CD4-positive, alpha-beta T cell treated with Interleukin-4 for 4 hours (primary cell): Measurements from ENCODE around the gene LSR.
"Not testable (repeated sequence)": the region's sequence is repeated elsewhere in the genome, so short reads cannot be mapped to it uniquely, and the experiment has no call there.

Experiments
- DNase-seq: peaks from one replicate; pipeline ENCODE4 v3.0.0-alpha.2; 2020

The LSR gene

DNA sequence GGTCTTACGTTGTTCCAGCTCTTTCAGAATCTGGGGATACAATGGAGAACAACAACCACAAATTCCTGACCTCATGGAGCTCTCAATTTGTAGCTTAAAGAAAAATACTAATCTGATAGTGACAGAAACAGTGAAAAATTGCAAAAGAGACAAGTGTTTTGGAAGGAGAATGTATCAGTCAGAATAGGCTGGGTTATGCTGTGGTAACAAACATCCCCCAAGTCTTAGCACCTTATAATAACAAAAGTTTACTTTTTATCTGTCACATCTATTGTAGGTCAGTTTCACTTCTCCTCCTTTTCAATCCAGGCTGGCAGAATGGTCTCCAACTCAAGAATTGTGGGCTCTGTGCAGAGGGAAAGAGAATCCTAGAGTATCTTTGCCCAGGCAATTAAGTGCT lies 29.8 kb upstream of the LSR start:
- no peak for DNase-seq

- DNase-seq: no peak
Measured at GRCh38 chr19:35220315-35220921, 28.4 kb upstream of the LSR start.

DNA sequence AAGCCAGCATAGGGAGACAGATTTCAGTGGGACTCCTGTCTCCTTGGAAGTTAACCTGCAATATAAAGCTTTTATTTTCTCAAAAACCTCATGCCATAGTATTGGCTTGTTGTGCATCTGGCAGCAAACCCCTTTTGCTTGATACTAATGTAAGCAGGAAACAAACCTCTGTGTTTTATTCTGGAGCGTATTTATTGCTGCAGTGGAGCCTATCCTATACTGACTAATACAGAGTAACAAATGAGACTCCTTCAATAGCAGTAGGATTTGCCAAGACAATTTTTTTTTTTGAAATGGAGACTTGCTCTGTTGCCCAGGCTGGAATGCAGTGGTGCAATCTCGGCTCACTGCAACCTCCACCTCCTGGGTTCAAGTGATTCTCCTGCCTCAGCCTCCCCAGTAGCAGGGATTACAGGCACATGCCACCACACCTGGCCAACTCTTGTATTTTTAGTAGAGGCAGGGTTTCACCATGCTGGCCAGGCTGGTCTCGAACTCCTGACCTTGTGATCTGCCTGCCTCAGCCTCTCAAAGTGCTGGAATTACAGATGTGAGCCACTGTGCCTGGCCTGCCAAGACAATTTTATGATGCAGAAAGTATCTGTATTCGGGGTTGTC lies 27.7 kb upstream of the LSR start:
- not testable (repeated sequence) for DNase-seq

- no peak for DNase-seq
Measured at GRCh38 chr19:35222373-35223015, 26.3 kb upstream of the LSR start.

- no peak for DNase-seq
Measured at GRCh38 chr19:35223084-35223790, 25.6 kb upstream of the LSR start.

DNA sequence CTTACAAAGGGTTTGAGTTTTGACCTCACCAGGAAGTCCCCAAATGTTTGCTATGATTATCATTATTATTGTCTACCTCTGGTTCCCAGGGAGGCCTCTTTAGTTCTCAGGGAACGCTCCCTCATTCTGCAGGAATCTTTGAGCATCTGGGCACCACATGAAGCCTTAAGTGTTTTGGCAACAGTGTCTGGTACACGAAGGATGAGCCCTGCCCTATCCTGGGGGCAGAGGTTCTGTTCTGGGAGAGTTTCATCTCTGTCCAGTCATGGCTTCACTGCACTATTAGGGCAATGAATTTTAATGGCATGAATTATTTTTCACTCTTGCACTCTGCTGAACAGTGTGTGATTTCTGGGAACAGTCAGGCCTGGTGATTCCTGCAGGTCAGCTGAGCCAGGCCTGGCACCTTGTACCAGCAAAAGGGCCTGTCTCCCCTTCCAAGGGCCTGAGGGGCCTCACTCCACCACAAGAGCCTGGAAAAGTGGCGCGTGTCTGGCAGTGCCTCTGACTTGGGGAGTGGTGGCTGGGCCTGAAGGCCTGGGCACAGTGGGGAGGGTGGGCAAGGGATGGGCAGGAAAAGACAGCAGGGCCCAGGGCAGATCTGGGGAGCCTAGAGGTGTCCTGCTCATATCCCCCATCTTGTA lies 24.8 kb upstream of the LSR start:
- DNase-seq: no peak

DNA sequence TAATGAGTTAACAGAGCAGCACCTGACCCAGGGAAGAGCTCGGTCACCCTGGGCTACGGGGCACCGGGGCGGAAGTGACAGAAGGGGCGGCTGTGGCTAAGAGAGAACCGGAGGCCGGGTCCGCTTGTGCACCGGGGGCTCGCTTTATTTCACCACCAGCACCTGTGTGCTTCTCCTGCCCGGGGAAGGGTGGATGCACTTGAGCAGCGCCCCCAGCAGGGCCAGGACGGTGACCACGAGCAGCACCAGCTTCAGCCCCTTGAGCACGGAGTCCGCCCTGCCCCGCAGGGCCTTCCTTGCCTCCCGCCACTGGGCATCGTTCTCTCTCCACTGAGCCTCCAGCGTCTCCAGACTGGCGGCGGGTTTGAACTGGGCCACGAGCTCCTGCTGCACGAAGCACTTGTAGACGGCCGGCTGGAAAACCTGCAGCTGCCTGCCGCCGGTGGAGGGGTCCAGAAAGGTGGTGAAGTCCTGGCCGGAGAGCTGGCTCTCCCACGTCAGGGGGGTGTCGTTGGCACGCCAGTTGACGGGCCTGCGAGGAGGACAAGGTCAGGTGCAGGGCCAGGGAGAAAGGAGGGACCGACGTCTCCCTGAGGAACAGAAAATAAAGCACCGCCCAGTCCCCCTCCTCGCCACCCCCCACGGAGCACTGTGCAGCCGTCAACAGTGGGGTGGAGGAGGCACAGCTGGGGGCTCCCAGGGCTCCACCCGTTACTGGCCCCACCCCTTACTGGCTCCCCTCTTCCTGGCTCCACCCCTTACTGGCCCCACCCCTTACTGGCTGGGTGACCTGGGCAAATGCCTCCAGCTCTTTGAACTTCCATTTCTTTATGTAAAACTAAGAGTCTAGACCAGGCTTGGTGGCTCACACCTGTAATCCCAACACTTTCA lies 23.9 kb upstream of the LSR start:
- no peak for DNase-seq

DNA sequence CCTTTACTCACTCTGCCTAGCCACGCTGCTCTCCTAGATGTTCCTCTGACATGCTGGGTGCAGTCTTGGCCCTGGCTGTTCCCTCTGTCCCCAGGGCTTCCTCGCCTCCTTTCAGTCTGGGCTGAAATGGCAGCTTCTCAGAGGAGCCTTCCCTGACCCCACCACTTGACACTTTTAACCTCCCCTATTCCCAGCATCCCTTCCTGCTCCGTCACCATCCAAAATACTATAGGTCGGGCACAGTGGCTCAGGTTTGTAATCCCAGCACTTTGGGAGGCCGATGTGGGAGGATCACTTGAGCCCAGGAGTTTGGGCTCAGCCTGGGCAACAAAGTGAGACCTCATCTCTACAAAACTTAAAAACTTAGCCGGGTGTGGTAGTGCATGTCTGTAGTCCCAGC lies 22.9 kb upstream of the LSR start:
- no peak for DNase-seq

GRCh38 chr19:35226748-35227147 lies 22.1 kb upstream of the LSR start:
- no peak for DNase-seq

GRCh38 chr19:35228177-35228930 lies 20.4 kb upstream of the LSR start, which contains the start of gene FAM187B:
TSS of gene FAM187B (minus strand) at chr19:35228739. CDS start at chr19:35228680, 59 bp downstream.
- no peak for DNase-seq

GRCh38 chr19:35229601-35230000 lies 19.2 kb upstream of the LSR start:
- no peak for DNase-seq

DNA sequence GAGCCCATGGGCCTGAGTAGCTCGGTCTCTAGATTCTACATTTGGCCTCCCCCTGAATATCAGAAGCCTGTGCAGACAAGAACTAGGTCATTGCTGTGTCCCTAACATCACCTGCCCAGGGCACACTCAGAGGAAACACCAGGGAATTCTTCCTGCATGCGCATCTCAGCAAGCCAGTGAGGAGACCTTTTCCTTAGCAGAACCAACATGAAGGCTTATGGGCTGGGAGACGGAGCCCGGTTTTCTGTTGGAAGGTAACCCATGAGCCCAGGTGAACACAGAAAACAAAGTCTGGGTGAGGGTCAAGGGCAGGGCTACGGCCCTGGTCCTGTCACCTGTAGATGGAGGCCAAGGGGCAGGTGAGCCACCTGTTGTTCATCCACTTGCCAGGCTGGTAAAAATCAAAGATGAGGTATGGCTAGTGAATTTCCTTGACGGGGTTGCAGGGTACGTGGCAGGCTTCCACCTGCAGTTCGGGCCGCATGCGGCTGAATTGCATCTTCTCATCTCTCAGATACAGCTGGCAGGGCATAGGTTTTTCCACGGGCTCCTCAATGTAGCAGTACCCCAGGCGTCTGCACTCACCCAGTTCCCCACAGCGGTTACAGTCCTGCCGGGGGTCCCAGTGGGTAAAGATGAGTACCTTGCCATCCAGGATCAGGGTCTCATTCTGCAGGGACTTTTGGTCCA lies 16.7 kb upstream of the LSR start:
- DNase-seq: no peak

GRCh38 chr19:35232912-35233311 lies 15.9 kb upstream of the LSR start:
- DNase-seq: no peak

DNA sequence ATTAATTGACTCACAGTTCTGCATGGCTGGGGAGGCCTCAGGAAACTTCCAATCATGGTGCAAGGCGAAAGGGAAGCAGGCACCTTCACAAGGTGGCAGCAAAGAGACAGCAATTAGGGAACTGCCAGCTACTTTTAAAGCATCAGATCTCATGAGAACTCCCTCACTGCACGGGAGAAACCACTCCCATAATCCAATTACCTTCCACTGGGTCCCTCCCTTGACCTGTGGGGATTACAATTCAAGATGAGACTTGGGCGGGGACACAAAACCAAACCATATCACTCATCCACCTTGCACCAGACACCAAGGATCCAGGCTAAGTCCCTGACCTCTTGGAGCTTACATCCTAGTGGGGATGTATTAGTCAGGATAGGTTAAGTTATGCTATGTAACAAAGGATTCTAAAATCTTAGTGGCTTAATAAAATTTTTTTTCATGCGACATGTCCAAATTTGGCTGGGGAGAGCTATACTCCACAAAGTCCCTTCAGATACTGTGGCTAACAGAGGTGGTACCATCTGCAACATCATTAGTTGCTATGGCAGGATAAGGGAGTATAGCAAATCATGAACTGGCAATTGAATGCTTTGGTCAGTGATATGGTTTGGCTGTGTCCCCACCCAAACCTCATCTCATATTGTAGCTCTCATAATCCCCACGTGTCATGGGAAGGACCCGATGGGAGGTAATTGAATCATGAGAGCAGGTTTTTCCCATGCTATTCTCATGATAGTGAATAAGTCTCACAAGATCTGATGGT lies 12.0 kb upstream of the LSR start:
- DNase-seq: peak; percentile 50

DNA sequence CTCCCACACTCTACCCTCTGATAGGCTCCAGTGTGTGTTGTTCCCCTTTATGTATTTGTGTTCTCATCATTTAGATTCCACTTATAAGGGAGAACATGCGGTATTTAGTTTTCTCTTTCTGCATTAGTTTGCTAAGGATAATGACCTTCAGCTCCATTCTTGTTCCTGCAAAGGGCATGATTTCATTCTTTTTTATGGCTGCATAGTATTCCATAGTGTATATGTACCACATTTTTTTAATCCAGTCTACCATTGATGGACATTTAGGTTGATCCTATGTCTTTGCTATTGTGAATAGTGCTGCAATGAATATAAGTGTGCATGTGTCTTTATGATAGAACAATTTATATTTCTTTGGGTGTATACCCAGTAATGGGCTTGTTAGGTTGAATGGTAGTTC lies 9.2 kb upstream of the LSR start:
- DNase-seq: not testable (repeated sequence)

DNA sequence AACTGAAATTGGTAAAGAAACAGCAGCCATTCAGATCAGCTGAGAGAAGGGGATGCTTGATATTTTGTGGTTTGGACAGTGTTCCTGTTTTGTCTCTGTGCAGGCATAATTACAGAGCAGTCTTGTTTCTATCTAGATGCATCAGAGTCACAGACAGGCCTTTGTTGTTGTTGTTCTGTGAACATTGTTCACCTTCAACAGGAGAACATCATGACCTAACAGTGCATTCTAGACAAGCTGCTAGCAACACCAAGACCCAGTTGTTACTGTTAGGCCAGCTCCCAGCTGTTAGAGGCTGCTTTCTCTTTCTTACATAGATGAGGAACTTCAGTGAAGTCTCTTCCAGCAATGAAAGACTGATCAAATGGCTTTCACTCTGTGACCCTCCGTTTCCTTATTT lies 8.5 kb upstream of the LSR start:
- DNase-seq: peak; percentile 83

DNA sequence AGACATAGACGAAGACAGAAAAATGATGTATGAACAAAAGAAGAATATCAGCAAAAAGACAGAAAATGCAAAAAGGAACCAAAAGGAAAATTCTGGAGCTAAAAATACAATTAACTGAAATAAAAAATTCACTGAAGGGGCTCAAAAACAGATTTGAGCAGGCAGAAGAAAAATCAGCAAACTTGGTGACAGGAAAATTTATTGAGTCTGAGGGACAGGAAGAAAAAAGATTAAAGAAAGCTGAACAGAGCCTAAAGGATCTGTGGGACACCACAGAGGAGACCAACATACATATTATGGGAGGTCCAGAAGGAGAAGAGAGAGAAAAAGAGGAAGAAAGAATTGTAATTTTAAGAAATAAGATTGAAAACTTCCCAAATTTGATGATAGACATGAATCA lies 7.4 kb upstream of the LSR start:
- no peak for DNase-seq

GRCh38 chr19:35246466-35247092 lies 2.2 kb upstream of the LSR start:
- DNase-seq: no peak

DNA sequence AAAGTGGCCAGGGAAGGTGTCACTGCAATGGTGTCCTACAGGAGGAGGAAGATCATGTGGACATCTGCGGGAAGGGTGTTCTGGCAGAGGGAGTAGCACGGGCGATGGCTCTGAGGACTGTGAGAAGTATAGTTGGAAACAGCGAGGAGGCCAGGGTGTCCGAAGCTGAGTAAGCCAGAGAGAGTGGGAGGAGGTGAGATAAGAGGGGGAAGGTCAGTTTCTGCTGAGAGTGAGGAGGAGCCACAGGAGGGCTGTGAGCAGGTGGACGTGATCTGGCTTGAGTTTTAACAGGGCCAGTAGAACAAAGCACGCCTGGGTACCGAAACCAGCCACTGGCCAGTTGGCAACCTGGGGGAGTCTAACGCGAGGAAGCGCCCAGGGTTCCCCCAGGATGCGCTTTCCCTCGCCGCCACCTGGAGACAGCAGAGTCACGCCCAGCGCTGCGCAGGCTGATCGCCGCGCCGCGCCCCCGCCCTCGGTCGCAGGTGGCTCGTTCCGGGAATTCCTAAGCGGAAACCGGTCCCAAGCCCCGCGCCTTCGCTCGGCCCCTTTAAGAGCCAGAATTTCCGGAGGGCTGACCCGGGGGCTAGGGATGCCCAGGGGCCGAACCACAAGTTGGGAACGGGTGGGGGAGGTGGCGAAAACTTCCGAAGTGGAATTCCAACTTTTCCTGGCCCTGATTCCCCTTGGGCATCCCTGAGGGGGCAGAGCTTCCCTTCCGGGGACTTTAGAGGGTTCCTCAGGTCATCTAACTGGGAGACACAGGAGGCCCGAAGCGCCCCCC lies 1.1 kb upstream of the LSR start:
- peak; percentile 57 for DNase-seq
